Astrocyte of the spinal cord (primary cell): ENCODE results near the gene WIPF2.

ENCODE experiments used
- DNase-seq: peaks from one replicate; pipeline ENCODE4 v3.0.0; 2011; ENCODE audit warnings: low read depth, low spot score
- H3K4me3 ChIP-seq: 2 replicates; pipeline ENCODE4 v1.5.1; 2011; ENCODE audit warnings: low read depth, mild to moderate bottlenecking, low read length, moderate library complexity
- CTCF ChIP-seq: IDR thresholded peaks from 2 replicates; pipeline ENCODE4 v1.5.1; 2012; ENCODE audit warnings: low read depth, mild to moderate bottlenecking, low read length, inconsistent platforms
- in situ Hi-C: cut with HindIII; loops from 2 replicates; pipeline ENCODE4 v1.10.0; 2017; ENCODE audit warnings: low sequenced_read_pairs

The WIPF2 gene

GRCh38 chr17:40320756-40321523 lies 101.8 kb downstream of the WIPF2 start:
- no peak for DNase-seq
- in situ Hi-C loops, result no loop called here
- H3K4me3 ChIP-seq, result no peak overlapping the region

DNA sequence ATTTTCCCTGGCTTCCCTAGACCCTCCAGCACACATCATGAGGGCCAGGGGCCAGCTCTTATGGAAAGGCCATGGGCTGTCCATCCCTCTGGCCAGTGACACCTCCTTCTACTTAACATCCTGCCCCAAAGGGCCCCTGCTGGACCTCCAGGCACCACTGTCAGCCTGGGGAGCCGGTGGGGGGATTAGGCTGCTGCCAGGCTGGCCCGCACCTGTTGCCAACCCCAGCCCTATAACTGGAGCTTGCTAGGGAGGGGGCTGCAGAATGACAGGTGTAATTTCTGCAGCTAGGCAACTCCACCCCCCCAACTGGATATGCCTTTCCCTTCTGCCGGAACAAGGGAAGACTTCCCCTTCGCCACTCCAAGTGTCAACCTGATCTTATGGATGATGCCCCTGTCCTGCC lies 102.4 kb downstream of the WIPF2 start:
- no peak for DNase-seq
- TF ChIP-seq CTCF, result no peak
- no peak overlapping the region for H3K4me3 ChIP-seq
- in situ Hi-C loops, result no loop called here

More at GRCh38 chr17:40320756-40321523, 101.8 kb downstream of the WIPF2 start:
- TF ChIP-seq CTCF, result no peak

- in situ Hi-C loops, result no loop called here
- no peak for TF ChIP-seq CTCF
- no peak for DNase-seq
- H3K4me3 ChIP-seq, result no peak overlapping the region
Observed at GRCh38 chr17:40321961-40322357, 102.9 kb downstream of the WIPF2 start.

DNA sequence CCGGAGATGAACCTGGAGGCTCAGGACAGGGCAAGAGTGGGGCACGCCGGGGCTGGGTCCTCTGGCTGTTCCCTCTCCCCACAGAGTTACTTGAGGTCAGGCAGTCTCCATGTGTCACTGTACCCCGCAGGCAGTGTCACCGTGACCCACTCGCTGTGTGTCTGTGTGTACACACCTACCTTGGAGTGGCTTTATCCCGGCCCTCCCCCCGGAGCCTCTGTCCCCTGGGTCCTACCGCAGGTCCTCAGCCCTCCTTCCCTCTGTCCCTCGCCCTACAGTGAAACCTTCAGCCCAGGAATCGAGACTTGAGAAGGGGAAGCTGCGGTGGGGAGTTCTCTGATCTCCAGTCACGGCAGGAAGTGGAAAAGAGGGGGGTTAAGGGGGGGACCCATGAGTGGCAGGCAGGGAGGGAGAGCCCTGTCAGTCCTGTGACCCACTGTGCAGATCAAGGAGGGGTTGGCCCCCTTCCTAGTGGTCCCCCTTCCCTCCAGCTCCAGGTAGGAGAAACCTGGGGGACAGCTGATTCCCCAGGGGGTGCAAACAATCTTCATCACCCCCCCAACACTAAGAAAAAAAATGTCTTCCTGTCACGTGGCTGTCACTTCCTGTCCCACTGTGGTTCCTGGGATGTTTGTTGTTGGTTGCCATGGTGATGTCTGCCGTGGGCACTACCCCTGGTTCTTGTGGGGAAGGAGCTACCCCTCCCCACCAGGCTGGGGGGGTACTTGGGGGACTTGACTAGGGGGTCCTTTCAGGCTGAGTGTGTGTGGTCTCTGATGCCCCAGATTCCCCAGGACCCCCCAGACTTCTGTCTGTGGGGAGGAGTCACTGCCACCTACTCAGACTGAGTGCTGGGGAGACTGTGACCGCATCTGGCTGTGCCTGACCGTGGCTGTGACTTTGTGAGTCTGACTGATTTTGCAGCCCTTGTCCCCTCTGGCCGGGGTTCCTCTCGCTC lies 103.5 kb downstream of the WIPF2 start:
- H3K4me3 ChIP-seq, result peak overlapping the region; percentile 16
- DNase-seq, result peak; percentile 84
- no peak for TF ChIP-seq CTCF
- in situ Hi-C loops, result no loop called here

DNA sequence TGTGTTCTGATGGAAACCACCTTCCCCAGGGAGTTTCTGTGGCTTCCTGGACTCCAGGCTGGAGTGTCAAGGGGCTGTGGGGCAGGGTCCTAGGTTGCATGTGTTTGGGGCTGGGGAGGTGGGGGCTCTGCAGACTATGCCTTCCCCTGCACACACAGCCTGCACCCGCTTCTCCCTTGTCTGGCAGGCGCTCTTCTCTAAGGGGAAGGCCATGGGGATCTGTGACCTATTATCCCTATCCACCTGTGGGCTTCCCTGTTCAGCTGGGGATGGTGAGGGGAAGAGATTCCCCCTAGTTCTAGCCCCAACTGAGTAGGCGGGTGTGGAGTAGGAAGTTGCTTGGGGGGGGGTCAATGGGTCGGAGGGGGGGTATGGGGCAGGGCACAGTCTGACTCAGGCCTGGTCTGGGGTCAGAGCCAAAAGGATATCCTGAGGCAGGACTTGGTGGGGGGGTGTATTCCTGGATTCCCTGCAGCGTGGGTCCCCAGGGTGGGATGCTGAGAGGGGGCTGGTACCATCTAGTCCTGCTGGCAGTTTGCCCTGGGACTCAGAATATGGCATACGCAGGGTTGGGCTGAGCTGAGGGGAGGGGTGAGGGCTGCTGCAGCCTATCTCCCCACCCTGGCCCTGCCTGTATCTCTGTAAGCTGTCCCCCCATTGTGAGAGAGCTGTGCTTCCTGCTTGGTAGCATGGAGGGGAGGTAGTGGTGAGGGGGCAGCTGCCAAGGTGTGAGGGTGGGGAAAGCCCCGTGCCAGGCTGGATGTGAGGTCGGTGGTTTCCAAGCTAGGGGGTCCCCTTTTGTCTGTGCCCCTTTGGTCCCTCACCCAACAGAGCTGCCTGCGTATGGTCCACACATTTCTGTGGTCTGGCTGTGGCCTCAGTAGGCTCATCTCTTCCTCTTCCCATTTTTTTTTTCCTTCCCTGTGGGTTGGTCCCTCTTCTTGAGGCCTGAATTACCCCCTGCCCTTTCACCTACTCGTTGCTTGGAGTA lies 104.6 kb downstream of the WIPF2 start:
- no peak for DNase-seq
- TF ChIP-seq CTCF, result no peak
- no peak overlapping the region for H3K4me3 ChIP-seq
- in situ Hi-C loops, result no loop called here
